GM12878 (cell line): ENCODE data around the gene NCMAP. TPM values are rescaled to one million over a fixed set of nuclear protein-coding genes. Genes with fewer than 3 reads are reported as not detected.

Source experiments
- ATAC-seq: fragments of 200-7000 bp; cut with Tn5 transposase; 3 replicates; pipeline ENCODE4 v1.9.1; 2020; ENCODE audit warnings: mild to moderate bottlenecking, moderate library complexity
- BruUV-seq: library from RNA; stranded (reverse); fragments of 400-500 nt; replicated peaks from 2 replicates; lab custom pipeline; 2021; lab: Mats Ljungman, UMichigan
- CTCF ChIA-PET: fragments of 300-600 bp; sonication (Branson Sonifier 250); formaldehyde crosslinking; extraction: SDS; loops from one replicate; lab custom pipeline; 2021; ENCODE audit warnings: inconsistent platforms; lab: Yijun Ruan, JAX
- POLR2A ChIA-PET: fragments of 350-600 bp; formaldehyde crosslinking; extraction: SDS; loops from one replicate; lab custom pipeline; 2021; ENCODE audit warnings: inconsistent platforms; lab: Charles Lee
- RAD21 ChIA-PET: fragments of 300-600 bp; sonication (Branson Sonifier 250); formaldehyde crosslinking; loops from one replicate; lab custom pipeline; 2023; ENCODE audit warnings: antibody characterized with exemption; ENCODE audit not compliant: unreplicated experiment; lab: Charles Lee
- SMC1A ChIA-PET: fragments of 300-600 bp; sonication (Branson Sonifier 250); formaldehyde crosslinking; loops from one replicate; lab custom pipeline; 2023; ENCODE audit not compliant: unreplicated experiment, uncharacterized antibody; lab: Charles Lee
- DNase-seq: peaks from one replicate; pipeline ENCODE4 v3.0.0-alpha.2; 2011; ENCODE audit warnings: low read depth, low spot score
- FAIRE-seq: peaks from 3 replicates; lab custom pipeline; 2011; peaks lifted over from hg19 to GRCh38; lab: Jason Lieb, UNC
- H2AFZ ChIP-seq: 2 replicates; pipeline ENCODE4 v1.6.0; 2011; ENCODE audit warnings: low read depth, low read length, control low read depth; ENCODE audit not compliant: control insufficient read depth
- H3K27ac ChIP-seq: 2 replicates; pipeline ENCODE4 v1.5.1; 2011; ENCODE audit warnings: control low read depth; ENCODE audit not compliant: control insufficient read depth, insufficient read depth
- H3K27me3 ChIP-seq, 2 experiments: replicated peaks in 1 of 2; 2 replicates each; pipeline versions ENCODE4 v1.6.0 to v1.6.1; 2011; ENCODE audit warnings: low read length in 1 of 2; ENCODE audit not compliant: control insufficient read depth in 2 of 2, insufficient read depth in 2 of 2
- H3K36me3 ChIP-seq, 2 experiments: 2 replicates each; pipeline ENCODE4 v1.5.1; 2011; ENCODE audit warnings: low read length in 1 of 2; ENCODE audit not compliant: control insufficient read depth in 2 of 2, insufficient read depth in 2 of 2
- H3K4me1 ChIP-seq: 2 replicates; pipeline ENCODE4 v1.6.1; 2011; ENCODE audit warnings: mild to moderate bottlenecking, low read length, moderate library complexity, mixed read lengths; ENCODE audit not compliant: control insufficient read depth, insufficient read depth
- H3K4me2 ChIP-seq: 2 replicates; pipeline ENCODE4 v1.6.0; 2011; ENCODE audit warnings: control low read depth; ENCODE audit not compliant: control insufficient read depth, insufficient read depth
- H3K4me3 ChIP-seq: fragments of 200-600 bp; sonication (generic); 2 replicates; pipeline ENCODE4 v1.5.1; 2016
- H3K79me2 ChIP-seq: 2 replicates; pipeline ENCODE4 v1.6.0; 2011; ENCODE audit warnings: low read length; ENCODE audit not compliant: control insufficient read depth, insufficient read depth
- H3K9ac ChIP-seq: 2 replicates; pipeline ENCODE4 v1.8.0; 2011; ENCODE audit warnings: low read length, control low read depth, mixed read lengths; ENCODE audit not compliant: control insufficient read depth, insufficient read depth
- H3K9me3 ChIP-seq: replicated peaks from 3 replicates; pipeline ENCODE4 v1.5.1; 2011; ENCODE audit warnings: mild to moderate bottlenecking, low read length; ENCODE audit not compliant: control insufficient read depth, insufficient read depth
- H4K20me1 ChIP-seq: 2 replicates; pipeline ENCODE4 v1.6.0; 2011; ENCODE audit not compliant: control insufficient read depth, insufficient read depth
- ASH2L ChIP-seq: fragments of 300-600, 200-600 bp; sonication (generic); IDR thresholded peaks from 2 replicates; pipeline ENCODE4 v1.6.1; 2017; ENCODE audit warnings: low read depth, mild to moderate bottlenecking, borderline replicate concordance
- HDAC6 ChIP-seq: fragments of 200-600 bp; sonication (generic); IDR thresholded peaks from one replicate; pipeline ENCODE4 v1.8.0; 2017; ENCODE audit warnings: antibody characterized with exemption; ENCODE audit not compliant: unreplicated experiment
- KDM1A ChIP-seq: fragments of 200-600 bp; sonication (generic); IDR thresholded peaks from 2 replicates; pipeline ENCODE4 v1.6.1; 2016; ENCODE audit warnings: borderline replicate concordance
- MEF2B ChIP-seq: fragments of 450-650 bp; IDR thresholded peaks from 2 replicates; pipeline ENCODE4 v1.6.1; 2018; ENCODE audit warnings: mild to moderate bottlenecking, moderate library complexity; ENCODE audit not compliant: partially characterized antibody, poor library complexity, severe bottlenecking
- MTA2 ChIP-seq: fragments of 450-650 bp; IDR thresholded peaks from 2 replicates; pipeline ENCODE4 v1.6.1; 2016; ENCODE audit warnings: low read depth, mild to moderate bottlenecking, moderate library complexity
- NFXL1 ChIP-seq: fragments of 450-650 bp; IDR thresholded peaks from 2 replicates; pipeline ENCODE4 v1.6.1; 2017; ENCODE audit warnings: antibody characterized with exemption, mild to moderate bottlenecking, borderline replicate concordance
- NRF1 ChIP-seq: conservative IDR thresholded peaks from 2 replicates; pipeline ENCODE4 v1.6.1; 2011; ENCODE audit warnings: mild to moderate bottlenecking, low read depth, low read length, improper control_type of control experiment
- POLR2AphosphoS2 ChIP-seq: IDR thresholded peaks from 2 replicates; pipeline ENCODE4 v1.6.1; 2011; ENCODE audit warnings: low read depth, mild to moderate bottlenecking, low read length, improper control_type of control experiment, moderate library complexity
- RAD51 ChIP-seq: fragments of 450-650 bp; IDR thresholded peaks from 2 replicates; pipeline ENCODE4 v1.6.1; 2016; ENCODE audit warnings: moderate library complexity, mild to moderate bottlenecking, inconsistent platforms
- RUNX3 ChIP-seq: IDR thresholded peaks from 2 replicates; pipeline ENCODE4 v1.6.1; 2012; ENCODE audit warnings: low read length, inconsistent platforms
- SMC3 ChIP-seq: IDR thresholded peaks from 2 replicates; pipeline ENCODE4 v1.6.1; 2011; ENCODE audit warnings: low read length, improper control_type of control experiment, borderline replicate concordance
- ZNF207 ChIP-seq: fragments of 450-650 bp; IDR thresholded peaks from 2 replicates; pipeline ENCODE4 v1.6.1; 2014; ENCODE audit warnings: antibody characterized with exemption, mild to moderate bottlenecking, borderline replicate concordance
- WGBS: methylation state at CpG from one replicate; pipeline ENCODE4 v1.1.6; 2016; ENCODE audit warnings: low lambda C conversion rate; ENCODE audit not compliant: insufficient replicate concordance, insufficient coverage; ENCODE audit errors: missing lambda C conversion rate; 5-methylcytosine and 5-hydroxymethylcytosine counted together
- in situ Hi-C: fragments of 300-500 bp; cut with MboI; formaldehyde crosslinking; loops from 9 replicates; pipeline ENCODE4 v1.14.3; 2018; ENCODE audit warnings: mixed read lengths
- intact Hi-C: fragments of 100-400 bp; cut with micrococcal nuclease; formaldehyde crosslinking; loops from one replicate; pipeline ENCODE4 v1.14.2; 2022; ENCODE audit not compliant: unreplicated experiment
- polyA plus RNA-seq, 11 experiments: library from polyadenylated mRNA; depleted of rRNA in 4 of 11; unstranded in 6 of 11; stranded (reverse) in 5 of 11; fragments of >200 nt; fragmentation: Nextera tagmentation in 4 of 11; fragmentation: Illumina TruSeq in 1 of 11; extraction: Ambion mirVana in 4 of 11; extraction: Trizol in 1 of 11; gene quantifications; 1 replicate in 1 of 11; 2 replicates in 10 of 11; pipeline versions ENCODE4 v1.2.1 to v1.2.3, GENCODE V29; 2011 to 2016; ENCODE audit warnings: inconsistent platforms in 2 of 11, missing spikeins in 2 of 11, low read depth in 1 of 11
- total RNA-seq, 4 experiments: library from RNA; depleted of rRNA in 3 of 4; stranded (reverse); fragments of >200 nt in 3 of 4; fragmentation: Illumina TruSeq in 1 of 4; extraction: Trizol in 1 of 4; gene quantifications; 2 replicates each; pipeline versions ENCODE4 v1.2.1 to v1.2.3, GENCODE V29; 2013 to 2021
- TF ChIP-seq, protein P1 (sequence below): IDR thresholded peaks from 2 replicates; pipeline ENCODE4 v1.6.1; 2012; ENCODE audit warnings: low read depth, low read length, improper control_type of control experiment

NCMAP gene
- total and polyA plus RNA-seq, 10 of the 15 experiments (the other 5 are each of a cell fraction or from before 2014, with no cell fraction given), result not detected

DNA sequence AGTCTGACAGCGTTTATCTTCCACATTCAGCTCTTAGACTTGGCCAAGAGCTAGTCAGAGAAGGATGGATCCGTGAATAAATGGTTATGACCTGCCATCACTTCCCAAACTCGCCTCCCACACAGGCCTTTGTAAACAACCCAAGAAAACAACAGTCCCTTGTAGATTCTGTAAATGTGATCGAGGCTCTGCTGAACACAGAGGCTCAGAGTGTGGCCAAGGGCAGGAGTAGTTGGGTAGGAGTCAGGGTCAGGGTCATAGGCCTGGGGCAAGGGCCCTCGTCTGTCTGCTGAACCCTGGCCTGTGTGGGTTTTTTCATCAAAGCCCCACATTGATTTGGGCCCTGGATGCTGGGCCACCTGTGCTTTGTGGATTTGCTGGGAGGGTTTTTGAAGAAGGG lies 32.7 kb downstream of the NCMAP start:
- Histone ChIP-seq H3K9ac (no peak overlapping the region), H3K4me2 (no peak overlapping the region), H3K4me1 (no peaks in the 10 kb centered on the region), H3K36me3 (no peaks in the 10 kb centered on the region), H4K20me1 (no peaks in the 10 kb centered on the region), H3K27ac (no peak overlapping the region), H3K27me3 (peaks cover 2 to 5% of the 10 kb centered on the region in 2 experiments; a peak in 2 of 4 replicates), H3K79me2 (no peaks in the 10 kb centered on the region), H3K9me3 (no peaks in the 10 kb centered on the region), H3K4me3 (no peak overlapping the region), H2AFZ (no peak overlapping the region)
- in situ Hi-C loops, result no loop called here
- no peak for TF ChIP-seq RAD51
- no peak for TF ChIP-seq SMC3
- no peak for TF ChIP-seq RUNX3
- TF ChIP-seq MEF2B, result no peak
- TF ChIP-seq, protein P1, sequence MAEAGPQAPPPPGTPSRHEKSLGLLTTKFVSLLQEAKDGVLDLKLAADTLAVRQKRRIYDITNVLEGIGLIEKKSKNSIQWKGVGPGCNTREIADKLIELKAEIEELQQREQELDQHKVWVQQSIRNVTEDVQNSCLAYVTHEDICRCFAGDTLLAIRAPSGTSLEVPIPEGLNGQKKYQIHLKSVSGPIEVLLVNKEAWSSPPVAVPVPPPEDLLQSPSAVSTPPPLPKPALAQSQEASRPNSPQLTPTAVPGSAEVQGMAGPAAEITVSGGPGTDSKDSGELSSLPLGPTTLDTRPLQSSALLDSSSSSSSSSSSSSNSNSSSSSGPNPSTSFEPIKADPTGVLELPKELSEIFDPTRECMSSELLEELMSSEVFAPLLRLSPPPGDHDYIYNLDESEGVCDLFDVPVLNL, result no peak
- TF ChIP-seq KDM1A, result no peak
- no peak for TF ChIP-seq ZNF207
- no peak for TF ChIP-seq POLR2AphosphoS2
- no peak for TF ChIP-seq MTA2
- no peak for TF ChIP-seq NRF1
- TF ChIP-seq HDAC6, result no peak
- TF ChIP-seq NFXL1, result no peak
- TF ChIP-seq ASH2L, result no peak
- ChIA-PET CTCF (interaction anchor here (1.3 to 3.2 kb wide), 12 partner anchors 8 to 387 kb away, joined by 4 to 39 read pairs (median 11); partner anchors contain the start of gene NIPAL3), SMC1A (interaction anchor here (2.1 kb wide), 2 partner anchors 173 to 243 kb away, joined by 8 to 22 read pairs; partner anchors contain the start of gene NIPAL3), RAD21 (no interaction called here), POLR2A (interaction anchor here (0.6 kb wide), 1 partner anchor 56 kb away, joined by 6 read pairs; no protein-coding TSS in a partner anchor)
- ATAC-seq, result no peak
- 2% methylated on average over 5 of the region's 5 CpGs for WGBS
- DNase-seq, result no peak
- no TSS peak for BruUV-seq
- intact Hi-C loops, result loop anchor here (5.0 kb wide), 1 partner anchor 171 kb away; the partner anchor contains the start of gene NIPAL3
- FAIRE-seq, result no peak
